ENCODE data around the gene OGDHL.
A peak's percentile ranks its signal among the peaks of the same experiment; 100 is the strongest.
"Not testable (repeated sequence)": the region's sequence is repeated elsewhere in the genome, so short reads cannot be mapped to it uniquely, and the experiment has no call there.

OGDHL gene

GRCh38 chr10:49761789-49762565 is at the start of gene OGDHL:
Gene OGDHL, minus strand, starts transcription at chr10:49762323. Its CDS starts 3,731 bp downstream, at chr10:49758592.
- DNase-seq = peak; percentile 73

DNA sequence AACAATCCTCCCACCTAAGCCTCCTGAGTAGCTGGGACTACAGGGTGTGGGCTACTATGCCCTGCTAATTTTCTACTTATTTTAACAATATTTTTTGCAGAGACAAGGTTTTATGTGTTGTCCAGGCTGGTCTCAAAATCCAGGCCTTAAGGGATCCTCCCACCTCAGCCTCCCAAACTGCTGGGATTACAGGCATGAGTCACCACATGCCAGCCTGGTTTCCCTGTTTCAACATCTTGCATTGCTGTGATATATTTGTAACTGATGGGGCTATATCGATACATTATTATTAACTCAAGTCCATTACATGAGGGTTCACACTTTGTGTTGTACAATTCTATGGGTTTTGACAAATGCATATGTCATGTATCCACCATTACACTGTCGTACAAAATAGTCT is 41.9 kb upstream of the OGDHL start:
- DNase-seq = no peak

DNA sequence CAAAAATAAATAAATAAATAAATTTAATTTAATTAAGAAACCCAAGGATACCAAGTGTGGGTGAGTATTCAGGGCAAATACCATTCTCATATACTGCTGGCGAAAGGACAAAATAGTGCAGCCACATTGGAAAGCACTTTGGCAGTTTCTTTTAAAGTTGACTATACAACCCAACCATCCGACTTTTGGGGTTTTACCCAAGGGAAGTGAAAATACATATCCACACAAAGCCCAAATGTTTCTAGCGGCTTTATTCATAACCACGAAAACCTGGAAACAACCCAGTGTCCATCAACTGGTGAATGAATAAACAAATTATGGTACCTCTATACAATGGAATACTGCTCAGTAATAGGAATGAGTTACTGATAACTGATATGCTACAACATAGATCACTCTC is 36.2 kb upstream of the OGDHL start:
- DNase-seq = no peak

DNA sequence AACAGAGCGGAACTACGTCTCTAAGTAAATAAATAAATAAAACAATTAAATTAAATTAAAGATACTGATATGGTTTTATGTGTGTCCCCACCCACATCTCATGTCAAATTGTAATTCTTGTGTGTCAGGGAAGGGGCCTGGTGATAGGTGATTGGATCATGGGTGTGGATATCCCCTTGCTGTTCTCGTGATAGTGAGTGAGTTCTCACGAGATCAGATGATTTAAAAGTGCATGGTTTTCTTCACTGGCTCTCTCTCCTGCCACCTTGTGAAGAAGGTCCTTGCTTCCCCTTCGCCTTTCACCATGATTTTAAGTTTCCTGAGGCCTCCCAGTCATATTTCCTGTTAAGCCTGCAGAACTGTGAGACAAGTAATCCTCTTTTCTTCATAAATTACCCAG is 29.0 kb upstream of the OGDHL start:
- DNase-seq = no peak

GRCh38 chr10:49784681-49785080 is 22.6 kb upstream of the OGDHL start:
- DNase-seq = no peak

DNA sequence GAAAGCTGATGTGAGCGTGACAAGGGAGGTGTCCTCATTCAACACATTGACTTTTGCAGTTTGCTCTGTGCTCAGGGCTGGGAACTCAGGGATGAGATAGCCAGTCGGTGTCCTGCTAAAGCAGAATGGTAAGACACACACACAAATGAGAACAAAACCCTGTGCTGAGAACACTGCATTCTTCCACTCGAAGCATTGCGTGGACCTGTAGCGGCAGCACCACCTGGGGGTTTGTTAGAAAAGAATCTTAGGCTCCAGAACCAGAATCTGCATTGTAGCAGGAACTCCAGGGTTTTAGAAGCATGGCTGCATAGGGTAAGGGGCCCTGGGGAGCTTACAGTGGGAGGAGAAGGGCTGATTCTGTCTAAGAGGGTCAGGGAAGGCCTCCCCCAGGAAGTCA is 21.5 kb upstream of the OGDHL start:
- DNase-seq = no peak

DNA sequence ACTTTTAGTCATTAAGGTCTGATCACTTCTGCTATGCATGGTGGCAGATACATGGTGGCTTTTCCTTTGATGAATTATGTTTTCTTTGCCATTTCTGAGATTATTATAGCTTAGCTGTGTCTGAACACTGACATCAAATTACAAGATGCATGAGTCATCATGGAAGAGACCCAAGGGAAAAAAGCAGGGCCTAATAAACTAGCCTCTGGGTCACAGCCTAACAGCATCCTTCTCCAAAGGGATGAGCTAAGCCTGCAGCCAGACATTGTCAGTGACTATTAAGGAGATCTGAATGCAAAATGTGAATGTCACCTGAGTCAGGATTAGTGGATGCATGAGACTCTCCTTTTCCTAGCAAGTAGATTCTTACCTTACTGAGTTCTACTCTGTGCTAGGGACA is 19.1 kb upstream of the OGDHL start:
- no peak for DNase-seq

- DNase-seq = no peak
Measured at GRCh38 chr10:49778197-49778596, 16.1 kb upstream of the OGDHL start.

GRCh38 chr10:49776851-49777250 is 14.7 kb upstream of the OGDHL start:
- DNase-seq = no peak

DNA sequence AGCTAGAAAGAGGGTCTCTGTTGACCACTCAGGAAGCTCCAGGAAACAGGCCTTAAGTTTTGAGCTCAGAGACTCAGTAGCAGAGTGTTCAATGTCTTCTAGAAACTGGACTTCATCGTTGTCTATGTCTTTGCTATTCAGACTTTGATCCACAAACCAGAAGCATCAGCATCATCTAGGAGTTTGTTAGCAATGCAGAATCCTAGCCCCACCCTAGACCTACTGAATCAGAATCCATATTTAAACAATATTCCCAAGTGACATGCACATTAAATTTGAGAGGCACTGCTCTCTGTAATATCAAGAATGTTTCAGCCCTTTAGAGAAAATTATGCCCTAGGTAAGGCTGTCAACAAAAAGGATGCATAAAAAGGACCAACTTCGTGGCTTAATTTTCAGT is 12.9 kb upstream of the OGDHL start:
- DNase-seq = no peak

DNA sequence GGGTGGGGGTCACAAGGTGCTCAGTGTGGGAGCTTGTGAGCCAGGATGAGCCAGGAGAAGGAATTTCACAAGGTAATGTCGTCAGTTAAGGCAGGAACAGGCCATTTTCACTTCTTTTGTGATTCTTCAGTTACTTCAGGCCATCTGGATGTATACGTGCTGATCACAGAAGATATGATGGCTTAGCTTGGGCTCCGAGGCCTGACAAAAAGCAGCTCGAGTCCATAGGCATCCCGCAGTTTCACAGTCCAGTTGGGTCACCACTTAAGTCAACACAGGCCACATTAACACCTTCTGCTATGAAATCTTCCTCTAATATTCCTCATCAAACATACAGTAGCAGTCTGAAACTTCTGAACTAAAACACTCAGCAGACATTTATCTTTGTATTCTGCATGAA is 10.8 kb upstream of the OGDHL start:
- not testable (repeated sequence) for DNase-seq

GRCh38 chr10:49771046-49771445 is 8.9 kb upstream of the OGDHL start:
- not testable (repeated sequence) for DNase-seq

DNA sequence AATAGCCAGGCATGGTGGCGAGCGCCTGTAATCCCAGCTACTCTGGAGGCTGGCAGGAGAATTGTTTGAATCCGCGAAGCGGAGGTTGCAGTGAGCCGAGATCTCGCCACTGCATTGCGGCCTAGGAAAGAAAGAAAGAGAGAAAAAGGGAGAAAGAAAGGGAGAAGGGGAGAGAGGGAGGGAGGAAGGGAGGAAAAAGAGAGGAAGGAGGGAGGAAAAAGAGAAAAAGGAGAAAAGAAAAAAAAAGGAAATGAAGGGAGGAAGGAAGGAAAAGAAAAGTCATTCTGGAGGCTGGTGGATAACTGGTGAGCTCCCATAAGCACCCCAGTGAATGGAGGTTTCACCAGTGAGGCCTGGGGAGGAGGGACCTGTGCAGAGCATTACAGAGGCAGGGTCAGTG is 7.6 kb upstream of the OGDHL start:
- no peak for DNase-seq

DNA sequence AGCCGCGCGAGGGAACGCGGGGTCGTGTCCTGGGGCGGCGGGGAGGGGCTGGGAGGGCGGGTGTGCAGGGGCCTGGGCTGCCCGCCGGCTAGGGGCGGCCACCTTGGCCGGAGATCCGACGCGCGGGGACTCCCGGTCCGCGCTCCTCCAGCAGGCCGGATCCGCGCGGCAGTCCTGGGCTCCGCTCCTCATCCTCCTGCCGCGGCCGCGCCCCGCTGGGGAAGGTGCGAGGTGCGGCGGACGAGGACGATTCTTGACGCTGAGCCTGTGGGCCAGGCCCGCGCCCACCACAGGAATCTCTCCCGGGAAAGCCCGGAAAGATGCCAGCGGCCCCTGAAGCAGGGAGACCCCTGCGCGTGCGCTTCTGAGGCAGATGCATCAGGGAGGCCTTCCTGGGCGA is 6.6 kb upstream of the OGDHL start:
- no peak for DNase-seq

- DNase-seq = no peak
Measured at GRCh38 chr10:49768329-49768728, 6.2 kb upstream of the OGDHL start.

GRCh38 chr10:49767752-49768151 is 5.6 kb upstream of the OGDHL start:
- no peak for DNase-seq

DNA sequence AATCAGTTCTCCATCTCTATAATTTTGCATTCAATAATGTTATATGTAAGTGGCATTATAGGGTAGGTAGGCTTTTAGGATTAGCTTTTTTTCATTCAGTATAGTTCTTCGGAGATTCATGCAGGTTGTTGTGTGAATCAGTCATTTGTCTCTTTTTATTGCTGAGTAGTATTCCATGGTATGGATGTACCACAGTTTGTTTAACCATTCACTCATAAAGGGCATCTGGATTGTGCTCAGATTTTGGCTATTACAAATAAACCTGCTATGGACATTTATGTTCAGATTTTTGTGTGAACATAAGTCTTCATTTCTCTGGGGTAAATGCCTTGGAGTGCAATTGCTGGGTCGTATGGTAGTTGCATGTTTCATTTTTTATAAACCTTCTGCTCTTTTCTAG is 4.4 kb upstream of the OGDHL start:
- no peak for DNase-seq

DNA sequence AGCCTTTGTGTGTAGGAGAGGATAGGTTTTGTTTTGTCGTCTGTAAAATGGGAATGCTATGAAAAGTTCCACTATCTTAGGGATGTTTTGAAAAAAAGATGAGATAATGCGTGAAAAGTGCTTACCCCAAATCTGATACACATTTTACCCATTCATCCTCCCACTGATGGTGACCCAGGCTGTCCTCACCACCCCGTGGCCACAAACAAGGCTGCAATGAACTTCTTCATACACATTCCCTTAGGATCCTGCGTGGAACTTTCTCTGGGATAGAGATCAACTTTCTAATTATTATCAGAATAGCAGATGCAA is 399 bp upstream of the OGDHL start:
- DNase-seq = no peak

DNA sequence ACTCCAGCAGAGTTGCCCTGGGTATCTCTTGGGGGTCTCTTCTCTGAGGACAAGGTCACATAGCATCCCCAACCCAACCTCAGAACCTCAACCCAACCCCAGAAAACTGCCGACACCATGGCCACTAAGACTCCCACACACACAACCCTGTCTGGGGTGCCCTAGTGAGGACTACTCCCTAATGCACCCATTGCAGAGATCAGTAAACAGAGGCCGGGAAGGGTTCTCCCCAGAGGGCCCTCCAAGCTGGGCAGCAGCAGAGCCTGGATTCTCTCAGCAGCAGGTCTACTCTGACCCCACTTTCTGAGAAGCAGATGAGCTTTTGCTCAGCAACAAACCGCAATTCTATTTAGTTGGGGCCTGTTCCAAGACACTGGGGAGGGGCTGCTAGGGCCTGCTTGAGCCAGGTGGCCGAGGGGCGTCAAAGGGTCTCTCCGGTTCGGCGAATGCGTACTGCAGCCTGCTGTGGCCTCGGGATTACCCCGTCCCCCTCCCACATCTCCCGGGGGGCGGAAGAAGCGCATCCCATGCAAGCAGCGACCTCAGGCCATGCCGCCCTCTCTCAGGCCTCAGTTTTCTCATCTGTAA is 828 bp downstream of the OGDHL start:
- DNase-seq = no peak

DNA sequence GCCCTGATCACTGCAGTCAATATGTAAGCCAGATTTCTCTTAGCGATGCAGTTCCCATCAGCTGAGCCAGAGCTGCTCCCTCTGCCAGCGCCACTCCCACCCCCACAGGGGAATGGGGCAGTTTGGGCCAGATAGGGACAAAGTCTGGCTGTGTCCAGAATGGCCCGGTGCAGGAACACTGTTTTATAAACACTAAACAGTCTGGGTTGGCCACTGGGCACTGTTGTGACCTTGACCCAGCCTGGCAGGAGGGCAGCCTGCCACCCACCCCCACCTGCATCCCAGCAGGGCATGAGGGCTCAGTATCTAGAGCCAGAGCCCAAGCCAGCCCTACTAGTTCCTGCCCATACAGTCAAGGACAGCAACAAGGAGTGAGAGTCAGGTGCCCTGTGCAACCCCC is 1.3 kb downstream of the OGDHL start:
- DNase-seq = no peak

DNA sequence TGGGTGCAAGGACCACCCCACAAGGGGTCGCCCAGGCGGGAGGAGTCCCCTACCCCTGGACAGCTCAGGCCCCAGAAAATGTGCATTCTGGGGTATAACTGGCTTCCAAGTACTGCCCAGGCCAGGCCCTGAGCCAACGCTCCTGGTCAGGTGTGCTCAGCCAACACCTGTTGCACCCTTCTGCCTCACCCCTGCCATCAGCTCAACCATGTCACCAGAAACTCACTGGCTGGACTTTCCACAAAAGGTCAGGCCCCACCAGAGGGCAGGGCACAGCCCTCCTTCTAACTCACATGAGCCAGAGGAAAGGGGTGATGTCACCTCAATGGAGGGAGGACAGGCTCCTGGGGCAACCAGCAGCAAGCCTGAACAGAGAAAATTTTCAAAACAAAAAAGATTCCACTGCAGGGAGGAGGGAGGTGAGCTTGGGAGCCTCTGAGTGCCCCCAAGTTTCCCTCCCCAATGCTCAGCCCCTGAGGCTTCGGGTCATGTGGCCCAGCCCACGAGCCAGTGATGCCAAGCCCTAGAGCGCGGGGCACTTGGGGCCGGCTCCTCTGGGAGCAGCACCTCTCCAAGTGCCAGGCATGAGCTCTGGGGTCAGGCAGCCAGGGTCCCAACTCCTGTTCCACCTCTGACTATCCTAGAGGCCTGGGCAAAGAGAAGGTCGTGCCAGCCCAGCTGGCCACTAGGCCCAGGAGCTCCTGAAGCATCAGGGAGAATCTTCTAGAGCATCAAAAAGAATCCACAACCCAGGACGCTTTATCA is 2.2 kb downstream of the OGDHL start:
- no peak for DNase-seq

DNA sequence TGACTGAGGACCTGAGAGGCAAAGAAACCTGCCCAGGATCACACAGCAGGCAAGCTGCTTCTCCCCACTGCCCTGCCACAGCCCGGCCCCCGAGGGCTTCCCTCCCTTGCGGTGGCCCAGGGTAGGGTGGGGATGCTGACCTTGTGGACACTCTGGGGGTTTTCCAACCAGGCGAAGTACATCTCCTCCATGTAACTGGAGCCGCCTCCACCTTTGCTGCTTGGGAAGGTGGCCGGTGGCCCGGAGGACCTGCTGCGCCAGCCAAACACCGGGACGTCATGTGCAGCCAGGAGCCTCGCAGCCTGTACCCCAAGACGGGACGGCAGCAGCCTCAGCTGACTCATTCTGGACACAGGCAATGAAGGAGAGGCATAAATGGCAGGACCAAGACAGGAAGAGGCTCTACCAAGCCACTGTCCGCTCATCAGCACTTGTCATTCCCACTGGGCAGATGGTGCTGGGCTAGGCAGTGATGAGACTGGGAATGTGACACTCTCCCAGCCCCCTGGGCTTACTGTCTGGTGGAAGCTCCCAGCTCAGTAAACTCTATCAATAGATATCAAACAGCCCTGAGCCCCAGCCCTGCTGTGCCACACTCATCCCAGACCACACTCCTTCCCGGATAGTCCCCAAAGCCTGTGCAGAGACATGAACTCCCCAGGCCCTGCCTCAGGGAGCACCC is 3.7 kb downstream of the OGDHL start:
- no peak for DNase-seq

- no peak for DNase-seq
Measured at GRCh38 chr10:49756641-49757040, 5.5 kb downstream of the OGDHL start.

- DNase-seq = no peak
Measured at GRCh38 chr10:49756031-49756430, 6.1 kb downstream of the OGDHL start.

All from activated effector memory CD4-positive, alpha-beta T cell treated with anti-CD3 and anti-CD28 coated beads, Interleukin-2, amount 50 U/mL, for 16 hours (primary cell).